Medulla oblongata (tissue), 1 donor: Measurements from ENCODE around the gene ZNF215.
"Not testable (repeated sequence)": the region's sequence is repeated elsewhere in the genome, so short reads cannot be mapped to it uniquely, and the experiment has no call there.

Experiments used
- DNase-seq: peaks from one replicate; pipeline ENCODE4 v3.0.0-alpha.2; 2015; ENCODE audit errors: extremely low spot score

ZNF215 gene

DNA sequence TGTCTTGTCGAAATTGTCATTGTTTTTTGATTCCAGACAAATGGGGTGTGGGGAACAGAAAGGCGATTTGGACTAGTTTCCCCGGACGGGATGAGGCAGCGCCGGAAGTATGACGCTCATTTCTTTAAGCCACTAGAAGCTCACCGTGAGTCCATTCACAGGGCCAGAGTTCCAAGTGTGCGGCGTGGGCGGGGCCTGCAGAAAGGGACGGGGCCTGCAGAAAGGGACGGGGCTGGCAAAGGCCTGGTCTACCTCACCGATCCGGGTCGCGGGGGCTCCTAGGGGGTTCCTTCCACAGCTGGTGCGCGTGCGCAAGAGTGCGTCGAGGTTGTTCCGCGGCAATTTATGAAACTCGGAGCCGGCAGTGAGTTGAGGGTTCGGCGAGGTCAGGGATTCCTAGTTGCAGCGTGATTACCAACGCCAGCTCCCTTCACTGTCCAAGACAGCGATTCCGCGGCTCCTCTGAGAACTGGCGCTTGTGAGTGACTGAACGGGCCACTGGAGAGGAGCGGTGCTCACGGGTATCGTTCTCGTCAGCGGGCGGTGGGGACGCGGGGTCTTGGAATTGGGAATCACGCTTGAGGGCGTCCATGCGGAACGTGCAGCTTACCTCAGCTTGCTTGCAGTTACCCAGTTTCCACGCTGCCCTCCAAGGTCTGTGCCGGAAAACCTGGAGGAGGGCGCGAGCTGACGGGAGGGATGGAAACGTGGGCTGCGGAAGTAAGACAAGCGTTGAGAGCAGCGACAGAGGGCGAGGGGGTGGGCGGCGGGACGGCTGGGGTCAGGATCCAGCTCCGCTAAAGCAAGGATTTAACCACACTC is at the start of gene ZNF215:
Gene ZNF215, plus strand, starts transcription at position 219 of the 822 bp plus-strand sequence. CDS start 5,847 bp downstream, outside the sequence.
- DNase-seq: peak; percentile 2

DNA sequence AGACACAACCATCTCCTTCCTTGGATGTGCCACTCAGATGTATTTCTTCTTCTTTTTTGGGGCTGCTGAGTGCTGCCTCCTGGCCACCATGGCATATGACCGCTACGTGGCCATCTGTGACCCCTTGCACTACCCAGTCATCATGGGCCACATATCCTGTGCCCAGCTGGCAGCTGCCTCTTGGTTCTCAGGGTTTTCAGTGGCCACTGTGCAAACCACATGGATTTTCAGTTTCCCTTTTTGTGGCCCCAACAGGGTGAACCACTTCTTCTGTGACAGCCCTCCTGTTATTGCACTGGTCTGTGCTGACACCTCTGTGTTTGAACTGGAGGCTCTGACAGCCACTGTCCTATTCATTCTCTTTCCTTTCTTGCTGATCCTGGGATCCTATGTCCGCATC is 49.3 kb upstream of the ZNF215 start:
- DNase-seq: no peak

GRCh38 chr11:6882751-6883150 is 43.5 kb upstream of the ZNF215 start:
- no peak for DNase-seq

- not testable (repeated sequence) for DNase-seq
Measured at GRCh38 chr11:6887711-6888110, 38.5 kb upstream of the ZNF215 start.

- DNase-seq: no peak
Measured at GRCh38 chr11:6888830-6889229, 37.4 kb upstream of the ZNF215 start.

GRCh38 chr11:6889835-6890234 is 36.4 kb upstream of the ZNF215 start:
- DNase-seq: no peak

DNA sequence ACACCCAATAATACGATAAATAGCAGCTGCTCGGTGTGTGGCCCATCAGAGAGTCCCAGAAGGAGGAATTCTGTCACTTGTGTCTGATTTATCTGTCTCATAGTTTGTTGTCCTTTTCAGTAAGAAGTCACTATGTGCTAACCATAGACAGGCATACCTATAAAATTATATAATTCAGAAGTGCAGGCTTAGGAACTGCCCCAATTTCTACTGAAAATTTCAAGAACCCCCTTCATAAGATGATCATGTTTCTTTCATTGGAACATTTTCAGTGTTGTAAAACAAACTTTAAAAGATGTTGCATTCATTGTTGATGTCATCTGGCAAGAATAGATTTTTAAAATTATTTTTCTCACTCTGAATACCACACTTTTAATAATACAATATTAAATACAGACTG is 33.8 kb upstream of the ZNF215 start, which contains the start of gene OR2D2:
Gene OR2D2, minus strand, starts transcription at position 101 of the 400 bp plus-strand sequence. Its CDS starts 0 bp downstream, at position 101.
- DNase-seq: no peak

GRCh38 chr11:6894097-6894496 is 32.1 kb upstream of the ZNF215 start:
- no peak for DNase-seq

- no peak for DNase-seq
Measured at GRCh38 chr11:6895010-6895409, 31.2 kb upstream of the ZNF215 start.

DNA sequence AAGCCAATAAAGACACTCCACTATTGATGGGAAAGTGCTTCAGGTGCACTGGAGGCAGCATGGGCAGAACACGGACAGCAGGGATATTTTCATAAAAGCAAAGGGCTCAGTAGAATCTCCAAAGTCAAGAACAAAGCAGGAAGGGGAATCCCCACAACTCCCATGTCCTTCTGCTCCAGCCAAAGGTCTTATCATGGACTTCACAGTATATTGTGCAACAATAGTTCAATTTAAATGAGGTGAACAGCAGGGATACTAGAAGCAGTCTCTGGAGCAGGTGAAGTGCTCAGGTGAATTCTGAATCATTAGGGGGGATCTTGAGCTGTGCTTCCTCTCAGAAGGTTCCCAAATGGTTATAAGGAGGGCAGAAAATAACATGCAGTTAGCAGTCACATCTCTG is 27.3 kb upstream of the ZNF215 start:
- DNase-seq: no peak

DNA sequence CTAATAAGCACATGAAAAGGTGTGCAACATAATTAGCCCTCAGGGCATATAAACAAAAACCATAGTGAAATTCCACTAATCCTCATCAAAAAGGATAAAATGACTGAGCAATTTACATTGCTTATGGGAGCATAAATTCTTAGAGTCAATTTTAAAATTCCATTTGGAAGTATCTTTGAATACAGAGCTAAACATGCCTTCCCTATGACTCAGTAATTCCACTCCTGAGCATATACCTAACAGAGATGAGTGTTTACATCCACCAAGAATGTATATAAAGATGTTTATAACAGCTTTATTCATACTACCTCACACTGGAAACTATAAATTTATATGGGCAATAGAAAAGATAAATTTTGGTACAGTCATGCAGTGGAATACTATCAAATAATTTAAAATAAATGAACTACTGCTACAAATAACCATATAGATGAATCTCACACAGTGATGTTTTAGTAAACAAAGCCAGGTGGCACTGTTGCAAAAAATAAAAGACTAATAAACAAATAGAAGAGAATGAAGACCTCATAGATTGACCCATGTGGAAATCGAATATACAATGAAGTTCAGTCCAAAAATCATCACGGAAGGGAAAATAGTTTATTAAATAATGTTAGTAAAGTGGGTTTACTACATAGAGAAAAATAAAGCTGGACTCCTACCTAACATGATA is 25.8 kb upstream of the ZNF215 start:
- DNase-seq: no peak

DNA sequence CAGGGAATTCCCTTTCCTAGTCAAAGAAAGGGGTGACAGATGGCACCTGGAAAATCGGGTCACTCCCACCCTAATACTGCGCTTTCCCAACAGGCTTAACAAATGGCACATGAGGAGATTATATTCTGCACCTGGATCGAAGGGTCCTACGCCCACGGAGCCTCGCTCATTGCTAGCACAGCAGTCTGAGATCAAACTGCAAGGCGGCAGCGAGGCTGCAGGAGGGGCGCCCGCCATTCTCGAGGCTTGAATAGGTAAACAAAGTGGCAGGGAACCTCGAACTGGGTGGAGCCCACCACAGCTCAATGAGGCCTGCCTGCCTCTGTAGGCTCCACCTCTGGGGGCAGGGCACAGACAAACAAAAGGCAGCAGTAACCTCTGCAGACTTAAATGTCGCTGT is 21.4 kb upstream of the ZNF215 start:
- DNase-seq: not testable (repeated sequence)

DNA sequence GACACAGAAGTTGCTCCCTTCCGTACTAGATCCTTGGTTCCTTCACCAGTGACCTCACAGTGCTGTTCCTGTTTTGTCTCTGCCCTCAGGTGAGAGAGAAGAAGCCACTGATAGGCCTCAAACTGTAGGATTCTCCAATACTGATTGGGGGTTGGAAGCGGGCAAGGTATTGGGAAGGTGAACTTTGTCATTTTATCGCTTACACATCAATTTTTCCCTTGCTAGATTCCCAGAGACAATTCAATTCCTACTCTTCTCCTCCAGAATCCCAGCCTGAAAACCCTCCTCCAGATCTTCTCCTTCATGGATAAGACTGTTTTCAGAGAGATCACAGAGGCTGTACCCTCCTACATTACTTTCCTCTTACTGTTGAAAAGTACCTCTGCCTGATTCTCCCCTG is 14.8 kb upstream of the ZNF215 start:
- DNase-seq: no peak

- DNase-seq: no peak
Measured at GRCh38 chr11:6911948-6912347, 14.3 kb upstream of the ZNF215 start.

GRCh38 chr11:6919698-6920097 is 6.5 kb upstream of the ZNF215 start:
- DNase-seq: no peak

- no peak for DNase-seq
Measured at GRCh38 chr11:6920702-6921101, 5.5 kb upstream of the ZNF215 start, which contains the start of gene OR2D3. Gene OR2D3 (plus strand): TSS chr11:6921002. CDS start chr11:6921002, 0 bp downstream.

DNA sequence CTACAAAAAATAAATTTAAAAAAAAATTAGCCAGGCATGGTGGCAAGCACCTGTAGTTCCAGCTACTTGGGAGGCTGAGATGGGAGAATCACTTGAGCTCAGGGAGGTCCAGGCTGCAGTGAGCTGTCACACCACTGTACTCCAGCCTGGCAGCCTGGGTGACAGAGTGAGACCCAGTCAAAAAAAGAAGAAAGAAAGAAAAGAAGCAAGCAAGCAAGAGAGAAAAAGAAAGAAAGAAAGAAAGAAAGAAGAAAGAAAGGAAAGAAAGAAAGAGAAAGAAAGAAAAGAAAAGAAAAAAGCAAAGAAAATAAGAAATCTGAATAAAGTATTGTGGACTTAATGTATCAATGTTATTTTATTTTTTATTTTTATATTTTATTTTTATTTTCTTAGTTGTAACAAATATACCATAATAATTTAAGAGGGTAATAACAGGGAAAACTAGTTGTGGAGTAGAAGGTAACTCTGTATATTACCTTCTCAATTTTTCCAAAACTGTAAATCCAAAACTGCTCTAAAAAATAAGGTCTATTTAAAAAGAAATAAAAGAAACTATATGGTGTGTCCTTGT is 1.1 kb upstream of the ZNF215 start:
- DNase-seq: no peak

GRCh38 chr11:6925636-6926207 is 504 bp upstream of the ZNF215 start:
- DNase-seq: no peak

DNA sequence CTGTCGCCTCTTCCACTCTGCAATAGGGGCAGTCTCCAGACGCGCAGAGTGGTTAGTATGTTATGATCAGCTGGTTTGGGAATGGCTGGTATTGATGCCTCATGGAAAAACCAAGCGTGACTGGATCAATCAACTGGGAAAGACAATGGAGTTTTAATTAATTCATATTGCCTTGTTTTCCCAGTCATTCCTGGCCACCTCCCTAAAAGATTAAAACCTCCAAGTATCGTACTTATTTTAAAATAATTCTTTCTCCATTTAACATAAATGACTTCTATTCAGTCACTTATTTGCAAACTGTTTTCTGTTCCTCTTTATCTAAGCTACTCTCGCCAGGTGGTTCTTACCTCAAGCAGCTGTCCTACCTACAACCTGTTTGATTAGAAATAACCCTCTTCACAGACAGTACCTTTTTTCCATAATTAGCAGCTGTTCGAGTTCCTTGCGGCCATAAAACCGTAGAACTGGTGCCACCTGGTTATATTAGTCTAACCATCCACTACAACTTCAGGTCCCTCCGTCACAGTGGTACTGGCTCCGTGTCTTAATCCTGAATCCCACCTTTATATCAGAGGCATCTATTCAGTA is 898 bp downstream of the ZNF215 start:
- no peak for DNase-seq

DNA sequence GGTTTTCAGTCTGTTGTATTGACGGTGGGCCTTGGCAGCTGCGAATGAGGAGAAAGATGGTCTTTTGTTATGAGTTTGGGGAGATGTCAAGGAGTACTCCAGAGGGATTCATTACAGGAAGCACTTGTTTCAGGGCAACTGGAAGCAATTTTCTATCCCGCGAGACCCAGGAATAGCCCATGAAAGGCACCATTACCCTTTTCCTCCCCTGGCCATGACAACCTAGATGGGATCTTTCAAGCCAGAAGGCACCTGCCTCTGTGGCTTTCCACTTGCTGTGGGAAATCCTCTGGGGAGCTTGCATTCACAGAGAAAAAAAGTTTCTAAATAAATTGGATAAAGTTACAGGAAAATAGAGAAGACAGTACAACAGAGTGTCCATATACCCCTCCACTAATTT is 2.7 kb downstream of the ZNF215 start:
- DNase-seq: no peak

DNA sequence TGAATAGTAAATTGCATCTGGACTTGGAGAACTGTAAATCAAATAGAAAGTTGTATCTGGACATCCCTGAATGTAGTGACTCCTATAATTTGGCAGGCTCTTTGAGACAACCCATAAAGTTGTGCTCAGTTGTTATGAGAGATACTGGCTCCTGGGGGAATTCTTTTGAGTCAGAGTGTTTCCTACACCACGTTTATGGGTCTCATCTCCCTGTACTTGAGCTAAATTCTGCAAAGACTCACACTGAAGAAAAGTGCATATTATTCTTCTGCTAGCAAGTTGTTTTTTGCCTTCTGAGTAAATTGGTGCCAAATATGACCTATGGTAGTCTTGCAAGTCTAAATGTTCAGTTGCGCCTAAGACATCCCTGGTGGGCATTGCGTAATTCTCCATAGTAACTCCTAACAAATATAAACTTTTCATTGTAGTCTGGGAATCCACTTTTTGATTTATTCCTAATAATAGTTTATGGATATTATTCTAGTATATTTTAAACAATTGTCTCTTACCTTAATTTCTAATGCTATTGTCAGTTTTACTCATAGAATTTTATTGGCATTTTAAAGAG is 5.0 kb downstream of the ZNF215 start:
- no peak for DNase-seq

DNA sequence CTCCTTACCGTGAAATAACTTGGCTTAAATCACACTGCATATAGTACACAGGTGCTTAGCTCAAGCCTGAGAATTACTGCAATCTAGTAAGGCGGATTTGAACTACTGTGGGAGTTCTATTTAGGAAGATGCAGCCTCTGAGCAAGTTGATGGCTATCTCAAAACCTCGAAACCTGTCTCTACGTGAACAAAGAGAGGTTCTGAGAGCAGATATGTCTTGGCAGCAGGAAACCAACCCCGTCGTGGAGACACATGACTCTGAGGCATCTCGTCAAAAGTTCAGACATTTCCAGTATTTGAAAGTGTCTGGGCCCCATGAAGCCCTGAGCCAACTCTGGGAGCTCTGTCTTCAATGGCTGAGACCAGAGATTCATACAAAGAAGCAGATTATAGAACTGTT is 5.9 kb downstream of the ZNF215 start:
- no peak for DNase-seq
